Measurements from ENCODE around the gene SMG6. TPM values are rescaled to one million over a fixed set of nuclear protein-coding genes. Genes with fewer than 3 reads are reported as not detected.

The SMG6 gene
- total RNA-seq, 1 experiment from 2014 or later, result 28.6 TPM

- Histone ChIP-seq H3K23ac (ENCODE audit: insufficient read length, low read depth, low read length) (no peak overlapping the region), H3K9me3 (ENCODE audit: control insufficient read depth, low read depth, low read length) (no peaks in the 10 kb centered on the region), H3K4me1 (ENCODE audit: insufficient read depth, low read length) (no peaks in the 10 kb centered on the region), H3K14ac (ENCODE audit: insufficient read depth, low read length) (no peak overlapping the region), H4K5ac (ENCODE audit: insufficient read length, low read depth, low read length) (no peak overlapping the region), H3K4me2 (ENCODE audit: insufficient read depth, insufficient read length, low read length) (no peak overlapping the region), H2BK15ac (ENCODE audit: low read depth, low read length) (no peak overlapping the region), H3K56ac (ENCODE audit: insufficient read length, low read depth, low read length) (no peak overlapping the region), H2BK12ac (ENCODE audit: insufficient read length, low read depth, low read length) (no peak overlapping the region), H2BK20ac (ENCODE audit: low read depth, low read length, poor library complexity, severe bottlenecking) (no peak overlapping the region), H3K23me2 (ENCODE audit: insufficient read length, low read depth, low read length, poor library complexity, severe bottlenecking) (peaks cover 5% of the 10 kb centered on the region), H2BK120ac (ENCODE audit: low read depth, low read length, poor library complexity, severe bottlenecking) (no peak overlapping the region), H3T11ph (ENCODE audit: low read length) (no peak overlapping the region), H2AK5ac (ENCODE audit: insufficient read length, low read length) (no peak overlapping the region), H2BK5ac (ENCODE audit: insufficient read length, low read length) (no peak overlapping the region), H3K18ac (ENCODE audit: insufficient read length, low read depth, low read length) (no peak overlapping the region), H3K79me1 (ENCODE audit: insufficient read depth, low read depth, low read length, poor library complexity, severe bottlenecking) (peaks cover 4% of the 10 kb centered on the region), H3K9ac (ENCODE audit: extremely low read depth, insufficient read length, low read length) (no peak overlapping the region), H4K20me1 (ENCODE audit: control insufficient read depth, insufficient read depth, insufficient read length) (no peaks in the 10 kb centered on the region), H2AFZ (ENCODE audit: low read length) (no peak overlapping the region), H3K4ac (ENCODE audit: low read depth, low read length) (no peak overlapping the region), H3K79me2 (ENCODE audit: insufficient read depth, low read length) (no peaks in the 10 kb centered on the region), H3K27ac (ENCODE audit: insufficient read length, low read depth, low read length) (no peak overlapping the region), H4K91ac (ENCODE audit: insufficient read length, low read depth, low read length) (no peak overlapping the region), H4K8ac (replicated peaks; ENCODE audit: insufficient read length, low read depth, low read length) (no peak overlapping the region), H3K27me3 (ENCODE audit: insufficient read depth, low read length) (no peaks in the 10 kb centered on the region; the same call in 1 of the 2 replicates)
- no peak overlapping the region for H3K4me3 Mint-ChIP-seq
- H3K36me3 Mint-ChIP-seq (ENCODE audit: insufficient read depth in 1 of 3, low read depth in 3 of 3), result peaks cover 15 to 57% (median 41%) of the 10 kb centered on the region in 3 experiments; a peak in 6 of 7 replicates
- DNase-seq, result no peak
- peaks cover 7 to 15% of the 10 kb centered on the region in 2 experiments; a peak in 3 of 4 replicates for H3K4me1 Mint-ChIP-seq
- no CpG with 5 or more reads among the region's 22 CpGs for WGBS (ENCODE audit: extremely low coverage, insufficient read length, low lambda C conversion rate)
- TF ChIP-seq CTCF (conservative IDR thresholded peaks at IDR 0.05), result no peak
- no peak overlapping the region for H3K27ac Mint-ChIP-seq
- H3K9me3 Mint-ChIP-seq, result no peaks in the 10 kb centered on the region
- H3K27me3 Mint-ChIP-seq (ENCODE audit: low read depth), result peaks cover 3% of the 10 kb centered on the region; the same call in 1 of the 2 replicates
Measured at GRCh38 chr17:2299756-2300155, 3.8 kb downstream of the SMG6 start.
